ENCODE data around the gene AURKA.

- no peak for TF ChIP-seq CTCF (conservative IDR thresholded peaks at IDR 0.05 in 1 of 2, IDR thresholded peaks at IDR 0.05 in 1 of 2; ENCODE audit: low read depth in 1 of 2, low read length in 2 of 2)
- no peak for TF ChIP-seq EZH2 (IDR thresholded peaks at IDR 0.05; ENCODE audit: low read length, missing control alignments)
Observed at GRCh38 chr20:56360133-56360907, 31.7 kb downstream of the AURKA start.

Data from fibroblast of lung (primary cell).